Mesenchymal stem cell (in vitro differentiated cells and primary cell): ENCODE measurements around the gene RNF222.

Experiments
- DNase-seq: peaks from one replicate; pipeline ENCODE4 v3.0.0-alpha.2; 2013
- H2AFZ ChIP-seq: one replicate; pipeline ENCODE4 v1.6.1; 2013; ENCODE audit warnings: low read depth, mild to moderate bottlenecking, control low read depth, inconsistent platforms, low read length, moderate library complexity
- H2AK5ac ChIP-seq: 2 replicates; pipeline ENCODE4 v1.6.1; 2013; ENCODE audit warnings: low read length, moderate library complexity, mild to moderate bottlenecking, inconsistent platforms; ENCODE audit not compliant: severe bottlenecking
- H2BK120ac ChIP-seq: one replicate; pipeline ENCODE4 v1.6.1; 2013; ENCODE audit warnings: low read depth, mild to moderate bottlenecking, inconsistent platforms, low read length, moderate library complexity
- H2BK12ac ChIP-seq, 2 experiments: one replicate each; pipeline ENCODE4 v1.6.1; 2013; ENCODE audit warnings: inconsistent platforms in 2 of 2, low read length in 2 of 2, mild to moderate bottlenecking in 2 of 2, moderate library complexity in 2 of 2, control low read depth in 1 of 2
- H2BK15ac ChIP-seq: one replicate; pipeline ENCODE4 v1.6.1; 2013; ENCODE audit warnings: mild to moderate bottlenecking, low read depth, inconsistent platforms; ENCODE audit not compliant: poor library complexity, severe bottlenecking
- H2BK5ac ChIP-seq: 2 replicates; pipeline ENCODE4 v1.6.1; 2013; ENCODE audit warnings: low read depth, mild to moderate bottlenecking, low read length, control low read depth, inconsistent platforms; ENCODE audit not compliant: poor library complexity, severe bottlenecking
- H3K14ac ChIP-seq, 2 experiments: one replicate each; pipeline ENCODE4 v1.6.1; 2013; ENCODE audit warnings: inconsistent platforms in 2 of 2, low read length in 2 of 2, control low read depth in 1 of 2, mild to moderate bottlenecking in 1 of 2, moderate library complexity in 1 of 2
- H3K18ac ChIP-seq, 2 experiments: one replicate each; pipeline ENCODE4 v1.6.1; 2013; ENCODE audit warnings: inconsistent platforms in 2 of 2, low read length in 2 of 2, control low read depth in 1 of 2, low read depth in 1 of 2, mild to moderate bottlenecking in 1 of 2
- H3K23ac ChIP-seq, 2 experiments: one replicate each; pipeline ENCODE4 v1.6.1; 2013; ENCODE audit warnings: inconsistent platforms in 2 of 2, low read length in 2 of 2, mild to moderate bottlenecking in 2 of 2, moderate library complexity in 2 of 2, control low read depth in 1 of 2
- H3K27ac ChIP-seq: 2 replicates; pipeline ENCODE4 v1.5.1; 2013; ENCODE audit warnings: mild to moderate bottlenecking, moderate library complexity, low read length, control low read depth, inconsistent platforms; ENCODE audit not compliant: poor library complexity, severe bottlenecking
- H3K27me3 ChIP-seq, 2 experiments: 2 replicates each; pipeline versions ENCODE4 v1.6.1 to v1.7.0; 2013; ENCODE audit warnings: low read length in 2 of 2, mild to moderate bottlenecking in 2 of 2, moderate library complexity in 2 of 2, control low read depth in 1 of 2, inconsistent platforms in 1 of 2; ENCODE audit not compliant: control insufficient read depth in 1 of 2, insufficient read depth in 1 of 2
- H3K36me3 ChIP-seq, 2 experiments: 2 replicates each; pipeline versions ENCODE4 v1.6.1 to v1.7.0; 2013; ENCODE audit warnings: low read length in 2 of 2, control low read depth in 1 of 2, inconsistent platforms in 1 of 2, low read depth in 1 of 2, mild to moderate bottlenecking in 1 of 2; ENCODE audit not compliant: insufficient read depth in 2 of 2, control insufficient read depth in 1 of 2
- H3K4ac ChIP-seq, 2 experiments: one replicate each; pipeline ENCODE4 v1.6.1; 2013; ENCODE audit warnings: inconsistent platforms in 2 of 2, low read length in 2 of 2, mild to moderate bottlenecking in 2 of 2, moderate library complexity in 2 of 2, control low read depth in 1 of 2, low read depth in 1 of 2
- H3K4me1 ChIP-seq: 2 replicates; pipeline ENCODE4 v1.6.1; 2013; ENCODE audit warnings: low read depth, low read length, control low read depth; ENCODE audit not compliant: control insufficient read depth, insufficient read depth
- H3K4me2 ChIP-seq: 2 replicates; pipeline ENCODE4 v1.6.1; 2013; ENCODE audit warnings: low read length, mild to moderate bottlenecking, inconsistent platforms; ENCODE audit not compliant: poor library complexity, severe bottlenecking
- H3K4me3 ChIP-seq, 2 experiments: 2 replicates each; pipeline versions ENCODE4 v1.5.1 to v1.7.0; 2013; ENCODE audit warnings: low read length in 2 of 2, mild to moderate bottlenecking in 2 of 2, control low read depth in 1 of 2, low read depth in 1 of 2; ENCODE audit not compliant: insufficient read depth in 1 of 2
- H3K79me1 ChIP-seq: replicated peaks from 2 replicates; pipeline ENCODE4 v1.6.1; 2013; ENCODE audit warnings: mild to moderate bottlenecking, control low read depth, low read length, inconsistent platforms; ENCODE audit not compliant: poor library complexity, severe bottlenecking
- H3K9ac ChIP-seq: 2 replicates; pipeline ENCODE4 v1.7.0; 2013; ENCODE audit warnings: mild to moderate bottlenecking, low read length, moderate library complexity
- H3K9me3 ChIP-seq: 2 replicates; pipeline ENCODE4 v1.7.0; 2013; ENCODE audit warnings: mild to moderate bottlenecking, low read length; ENCODE audit not compliant: control insufficient read depth
- H4K8ac ChIP-seq: one replicate; pipeline ENCODE4 v1.6.1; 2013; ENCODE audit warnings: inconsistent platforms, mild to moderate bottlenecking, low read length, moderate library complexity
- H4K91ac ChIP-seq: one replicate; pipeline ENCODE4 v1.6.1; 2013; ENCODE audit warnings: mild to moderate bottlenecking, low read length, inconsistent platforms
- WGBS: methylation state at CpG from one replicate; pipeline ENCODE4 v1.1.7; 2013; ENCODE audit warnings: mixed read lengths; 5-methylcytosine and 5-hydroxymethylcytosine counted together

RNF222 gene

DNA sequence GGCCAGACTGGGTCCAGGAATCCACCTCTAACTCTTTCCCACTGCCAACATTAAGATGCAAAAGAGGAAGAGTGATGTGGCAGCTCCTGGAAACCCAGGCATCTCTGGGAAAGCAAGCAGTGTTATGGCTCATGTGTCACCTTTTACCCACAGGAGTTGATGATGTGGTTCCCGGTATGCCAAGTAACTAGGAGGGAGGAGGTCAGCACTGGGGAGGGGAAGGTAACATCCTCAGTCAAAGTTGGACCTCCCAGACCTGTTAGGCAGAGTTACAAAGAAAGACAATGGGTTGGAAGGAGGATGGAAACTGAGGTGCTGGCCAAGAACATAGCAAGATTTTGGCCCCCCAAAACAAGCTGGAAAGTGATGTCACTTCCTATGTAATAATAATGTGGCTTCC is 32.5 kb downstream of the RNF222 start:
- H3K9me3 ChIP-seq, result no peaks in the 10 kb centered on the region
- no peak overlapping the region for H2BK15ac ChIP-seq
- H2BK120ac ChIP-seq, result no peak overlapping the region
- no peak overlapping the region for H3K4ac ChIP-seq
- H3K4me1 ChIP-seq, result peaks cover 15% of the 10 kb centered on the region
- H3K14ac ChIP-seq, result no peak overlapping the region
- peak overlapping the region; percentile 15 to 68 for H2BK12ac ChIP-seq
- H2AFZ ChIP-seq, result no peak overlapping the region
- no peak overlapping the region for H4K91ac ChIP-seq
- H2AK5ac ChIP-seq, result peak overlapping the region; percentile 97
- no peak overlapping the region for H3K27ac ChIP-seq
- H2BK5ac ChIP-seq, result no peak overlapping the region
- no peak overlapping the region for H3K4me2 ChIP-seq
- peaks cover 3% of the 10 kb centered on the region for H3K79me1 ChIP-seq
- peaks cover 16 to 26% of the 10 kb centered on the region in 2 experiments for H3K36me3 ChIP-seq
- no peak overlapping the region for H3K9ac ChIP-seq
- no peak for DNase-seq
- H4K8ac ChIP-seq, result no peak overlapping the region
- WGBS, result 73% methylated on average over 1 of the region's 1 CpG
- H3K27me3 ChIP-seq, result no peaks in the 10 kb centered on the region
- H3K4me3 ChIP-seq, result no peak overlapping the region
- H3K18ac ChIP-seq, result no peak overlapping the region
- H3K23ac ChIP-seq, result no peak overlapping the region

- no peak overlapping the region for H2BK120ac ChIP-seq
- H2BK15ac ChIP-seq, result no peak overlapping the region
- H3K4me2 ChIP-seq, result no peak overlapping the region
- H3K4ac ChIP-seq, result no peak overlapping the region
- no peak overlapping the region for H3K23ac ChIP-seq
- H3K27ac ChIP-seq, result no peak overlapping the region
- H3K14ac ChIP-seq, result no peak overlapping the region
- H4K8ac ChIP-seq, result peak overlapping the region; percentile 61
- no peak overlapping the region for H3K18ac ChIP-seq
- DNase-seq, result no peak
- peaks cover 19% of the 10 kb centered on the region for H3K4me1 ChIP-seq
- H3K79me1 ChIP-seq, result peaks cover 5% of the 10 kb centered on the region
- H2BK12ac ChIP-seq, result peak overlapping the region in 1 of 2 experiments; percentile 52
- peak overlapping the region; percentile 63 for H2AK5ac ChIP-seq
- H4K91ac ChIP-seq, result no peak overlapping the region
- H3K27me3 ChIP-seq, result no peaks in the 10 kb centered on the region
- H3K4me3 ChIP-seq, result peak overlapping the region in 1 of 2 experiments; percentile 35
- H3K9me3 ChIP-seq, result no peaks in the 10 kb centered on the region
- peak overlapping the region; percentile 2 for H3K9ac ChIP-seq
- no peak overlapping the region for H2BK5ac ChIP-seq
- H3K36me3 ChIP-seq, result peaks cover 3 to 4% of the 10 kb centered on the region in 2 experiments
- H2AFZ ChIP-seq, result no peak overlapping the region
- WGBS, result 65% methylated on average over 4 of the region's 4 CpGs
These were observed 34.8 kb downstream of the RNF222 start for GRCh38 chr17:8362651-8363332.

GRCh38 chr17:8360751-8361150 is 36.9 kb downstream of the RNF222 start:
- Histone ChIP-seq H2AK5ac (no peak overlapping the region), H2AFZ (no peak overlapping the region), H2BK5ac (no peak overlapping the region), H2BK120ac (no peak overlapping the region), H3K4me2 (no peak overlapping the region), H3K9me3 (no peaks in the 10 kb centered on the region), H3K23ac (no peak overlapping the region), H3K36me3 (peaks cover 3 to 4% of the 10 kb centered on the region in 2 experiments), H3K27ac (no peak overlapping the region), H3K79me1 (peaks cover 5% of the 10 kb centered on the region), H3K9ac (no peak overlapping the region), H2BK12ac (no peak overlapping the region), H4K8ac (peak overlapping the region; percentile 61), H3K4ac (no peak overlapping the region), H3K14ac (no peak overlapping the region), H3K4me3 (no peak overlapping the region), H2BK15ac (no peak overlapping the region), H3K27me3 (no peaks in the 10 kb centered on the region), H3K18ac (no peak overlapping the region), H4K91ac (no peak overlapping the region), H3K4me1 (peaks cover 15% of the 10 kb centered on the region)
- no peak for DNase-seq
- WGBS, result 28% methylated on average over 3 of the region's 3 CpGs

DNA sequence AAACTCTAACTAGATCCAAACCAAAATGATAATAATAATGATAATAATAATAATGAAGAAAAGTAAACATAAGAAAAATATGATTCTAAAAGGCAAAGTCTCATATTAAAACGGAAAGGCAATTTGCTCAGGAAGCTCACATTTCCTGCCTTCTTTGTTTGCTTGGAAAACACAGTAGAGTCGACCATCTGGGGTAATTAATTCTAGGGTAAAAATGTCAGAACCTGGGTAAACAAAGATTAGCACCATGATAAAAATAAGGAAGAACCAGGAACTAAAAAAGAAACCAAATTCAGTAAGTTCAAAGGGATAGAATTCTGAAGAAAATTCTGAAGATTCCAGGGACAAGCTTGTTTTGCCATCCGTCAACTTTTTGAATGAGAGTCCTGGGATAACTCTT is 37.4 kb downstream of the RNF222 start:
- H3K18ac ChIP-seq, result no peak overlapping the region
- H3K4me2 ChIP-seq, result no peak overlapping the region
- H2BK120ac ChIP-seq, result no peak overlapping the region
- no peaks in the 10 kb centered on the region for H3K9me3 ChIP-seq
- H3K23ac ChIP-seq, result no peak overlapping the region
- no peak overlapping the region for H2BK12ac ChIP-seq
- H4K8ac ChIP-seq, result no peak overlapping the region
- H3K4ac ChIP-seq, result no peak overlapping the region
- peaks cover 12% of the 10 kb centered on the region for H3K4me1 ChIP-seq
- no peak for DNase-seq
- WGBS, result 28% methylated on average over 3 of the region's 3 CpGs
- H3K27ac ChIP-seq, result no peak overlapping the region
- H3K9ac ChIP-seq, result peak overlapping the region; percentile 30
- no peak overlapping the region for H2AK5ac ChIP-seq
- no peak overlapping the region for H2BK15ac ChIP-seq
- H3K36me3 ChIP-seq, result peaks cover 3 to 4% of the 10 kb centered on the region in 2 experiments
- H3K27me3 ChIP-seq, result no peaks in the 10 kb centered on the region
- no peak overlapping the region for H3K14ac ChIP-seq
- no peak overlapping the region for H4K91ac ChIP-seq
- H3K4me3 ChIP-seq, result no peak overlapping the region
- H2BK5ac ChIP-seq, result no peak overlapping the region
- no peak overlapping the region for H2AFZ ChIP-seq
- H3K79me1 ChIP-seq, result peaks cover 5% of the 10 kb centered on the region
